ENCODE data around the gene FCN2. TPM values are rescaled to one million over a fixed set of nuclear protein-coding genes. Genes with fewer than 3 reads are reported as not detected.

FCN2 gene
- total RNA-seq = not detected in 2 replicates

DNA sequence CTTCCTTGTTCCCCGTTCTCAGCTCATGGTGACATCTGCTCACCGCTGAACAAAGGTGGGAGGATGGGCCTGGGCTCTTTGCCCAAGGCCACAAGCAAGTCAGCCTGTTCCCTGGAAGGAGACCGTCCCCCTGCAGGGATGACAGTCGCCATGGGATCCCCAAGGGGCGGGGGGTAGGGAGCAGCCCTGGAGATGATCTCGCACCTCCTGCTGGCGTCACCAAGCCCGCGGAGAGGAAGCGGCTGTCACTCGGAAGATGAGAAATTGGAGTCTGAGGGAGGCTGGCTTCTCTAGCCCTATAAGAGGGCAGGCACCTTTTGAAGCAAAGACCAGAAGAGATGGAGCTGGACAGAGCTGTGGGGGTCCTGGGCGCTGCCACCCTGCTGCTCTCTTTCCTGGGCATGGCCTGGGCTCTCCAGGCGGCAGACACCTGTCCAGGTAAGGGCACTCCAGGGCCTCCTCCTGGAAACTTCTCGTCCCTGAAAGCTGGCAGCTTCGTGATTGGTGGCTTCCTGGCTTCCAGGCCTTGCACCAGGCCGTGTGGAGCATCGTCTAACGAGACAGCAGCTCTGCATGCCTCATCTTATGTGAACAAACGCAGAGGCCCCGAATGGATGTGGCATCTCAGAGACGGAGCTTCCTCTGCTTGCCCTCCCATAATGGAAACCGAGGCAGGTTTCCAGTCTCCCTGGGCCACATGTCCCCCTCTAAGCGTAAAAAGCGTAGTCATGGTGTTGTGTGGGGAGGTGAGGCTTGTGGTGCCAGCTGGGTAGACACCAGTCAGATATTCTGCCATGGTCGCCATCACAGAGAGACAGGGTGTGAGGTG is at the start of gene FCN2:
Gene FCN2, plus strand, starts transcription at position 327 of the 829 bp plus-strand sequence. Its CDS starts 12 bp downstream, at position 339.
- no peak for DNase-seq (ENCODE audit: insufficient read length, low spot score, missing footprints)
- no peak within 1 kb of the TSS for H2AFZ ChIP-seq (ENCODE audit: low read length)
- H3K4me3 ChIP-seq (ENCODE audit: insufficient read depth, low read length) = no peak within 1 kb of the TSS
- H3K36me3 ChIP-seq (ENCODE audit: insufficient read depth, low read length) = no peaks in the 10 kb centered on the region
- no peak within 1 kb of the TSS for H3K27ac ChIP-seq (ENCODE audit: low read depth, low read length)
- TF ChIP-seq CTCF (IDR thresholded peaks at IDR 0.05; ENCODE audit: extremely low read depth, low read depth, low read length) = no peak
- no peaks in the 10 kb centered on the region for H3K79me2 ChIP-seq (ENCODE audit: insufficient read depth, low read length)
- H3K4me2 ChIP-seq (ENCODE audit: insufficient read depth, low read length) = no peak within 1 kb of the TSS
- H3K27me3 ChIP-seq (ENCODE audit: insufficient read depth, low read length) = peaks cover 14% of the 10 kb centered on the region
- H4K20me1 ChIP-seq (ENCODE audit: insufficient read depth, low read length) = no peaks in the 10 kb centered on the region
- H3K9me3 ChIP-seq (ENCODE audit: low read depth, low read length) = no peaks in the 10 kb centered on the region
- no peaks in the 10 kb centered on the region for H3K4me1 ChIP-seq (ENCODE audit: insufficient read depth, low read length)

GRCh38 chr9:134830926-134831720 is 49.5 kb upstream of the FCN2 start:
- Histone ChIP-seq H3K4me1 (ENCODE audit: insufficient read depth, low read length) (no peaks in the 10 kb centered on the region), H3K79me2 (ENCODE audit: insufficient read depth, low read length) (no peaks in the 10 kb centered on the region), H3K36me3 (ENCODE audit: insufficient read depth, low read length) (peaks cover 97% of the 10 kb centered on the region), H3K9me3 (ENCODE audit: low read depth, low read length) (no peaks in the 10 kb centered on the region), H3K4me2 (ENCODE audit: insufficient read depth, low read length) (no peak overlapping the region), H2AFZ (ENCODE audit: low read length) (no peak overlapping the region), H3K27me3 (ENCODE audit: insufficient read depth, low read length) (no peaks in the 10 kb centered on the region), H4K20me1 (ENCODE audit: insufficient read depth, low read length) (peaks cover 51% of the 10 kb centered on the region), H3K27ac (ENCODE audit: low read depth, low read length) (no peak overlapping the region), H3K4me3 (ENCODE audit: insufficient read depth, low read length) (no peak overlapping the region)
- no peak for DNase-seq (ENCODE audit: insufficient read length, low spot score, missing footprints)
- TF ChIP-seq CTCF (IDR thresholded peaks at IDR 0.05; ENCODE audit: extremely low read depth, low read depth, low read length) = no peak

GRCh38 chr9:134832471-134832870 is 48.1 kb upstream of the FCN2 start:
- no peaks in the 10 kb centered on the region for H3K4me1 ChIP-seq (ENCODE audit: insufficient read depth, low read length)
- peaks cover 52% of the 10 kb centered on the region for H4K20me1 ChIP-seq (ENCODE audit: insufficient read depth, low read length)
- no peak for TF ChIP-seq CTCF (IDR thresholded peaks at IDR 0.05; ENCODE audit: extremely low read depth, low read depth, low read length)
- H3K27ac ChIP-seq (ENCODE audit: low read depth, low read length) = no peak overlapping the region
- H3K79me2 ChIP-seq (ENCODE audit: insufficient read depth, low read length) = no peaks in the 10 kb centered on the region
- H3K4me2 ChIP-seq (ENCODE audit: insufficient read depth, low read length) = no peak overlapping the region
- no peaks in the 10 kb centered on the region for H3K27me3 ChIP-seq (ENCODE audit: insufficient read depth, low read length)
- no peak for DNase-seq (ENCODE audit: insufficient read length, low spot score, missing footprints)
- H3K4me3 ChIP-seq (ENCODE audit: insufficient read depth, low read length) = no peak overlapping the region
- peaks cover 97% of the 10 kb centered on the region for H3K36me3 ChIP-seq (ENCODE audit: insufficient read depth, low read length)
- no peaks in the 10 kb centered on the region for H3K9me3 ChIP-seq (ENCODE audit: low read depth, low read length)
- H2AFZ ChIP-seq (ENCODE audit: low read length) = no peak overlapping the region

All from osteoblast (primary cell).